ENCODE data around the gene ZBTB38.

GRCh38 chr3:141326626-141327025 lies 41.7 kb upstream of the ZBTB38 start:
- TF ChIP-seq CTCF (IDR thresholded peaks at IDR 0.05 in 8 of 11, conservative IDR thresholded peaks at IDR 0.05 in 3 of 11) = no peak
- TF ChIP-seq POLR2A (IDR thresholded peaks at IDR 0.05) = no peak
